ENCODE results near the gene GJB3.
"Not testable (repeated sequence)": the region's sequence is repeated elsewhere in the genome, so short reads cannot be mapped to it uniquely, and the experiment has no call there.

Gene GJB3

GRCh38 chr1:34808051-34808810, 27.2 kb downstream of the GJB3 start:
- no peak for DNase-seq
- peaks cover 4% of the 10 kb centered on the region for H3K9me3 Mint-ChIP-seq
- H3K4me1 Mint-ChIP-seq = peaks cover 5% of the 10 kb centered on the region
- no peak overlapping the region for H3K27ac Mint-ChIP-seq
- no peaks in the 10 kb centered on the region for H3K27me3 Mint-ChIP-seq
- CTCF ChIA-PET = no interaction called here
- H3K36me3 Mint-ChIP-seq = no peaks in the 10 kb centered on the region
- no peak overlapping the region for H3K4me3 Mint-ChIP-seq

- H3K27me3 Mint-ChIP-seq, H3K9me3 Mint-ChIP-seq, DNase-seq, H3K4me3 Mint-ChIP-seq, CTCF ChIA-PET, H3K27ac Mint-ChIP-seq, H3K36me3 Mint-ChIP-seq, H3K4me1 Mint-ChIP-seq: not testable (repeated sequence)
These were observed 29.8 kb downstream of the GJB3 start for GRCh38 chr1:34810781-34811180.

DNA sequence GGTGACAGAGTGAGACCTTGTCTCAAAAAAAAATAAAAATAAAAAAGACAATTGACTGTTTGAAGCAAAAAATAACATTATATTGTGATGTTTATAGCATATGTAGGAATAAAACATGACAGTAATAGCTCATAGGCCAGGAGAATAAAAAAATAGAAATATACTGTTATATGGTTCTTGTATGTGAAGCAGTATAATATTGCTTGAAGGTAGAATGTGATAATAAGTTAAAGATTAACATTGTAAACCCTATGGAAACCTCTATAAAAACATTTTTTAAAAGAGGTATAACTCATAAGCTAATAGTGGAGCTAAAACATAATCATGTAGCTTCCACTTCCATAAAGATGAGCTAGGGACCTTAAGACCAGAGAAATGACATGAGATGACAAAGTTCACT, 35.3 kb downstream of the GJB3 start:
- DNase-seq = no peak
- Mint-ChIP-seq H3K36me3 (no peaks in the 10 kb centered on the region), H3K27me3 (no peaks in the 10 kb centered on the region), H3K4me1 (no peaks in the 10 kb centered on the region), H3K27ac (no peak overlapping the region), H3K9me3 (no peaks in the 10 kb centered on the region), H3K4me3 (no peak overlapping the region)
- CTCF ChIA-PET = no interaction called here

DNA sequence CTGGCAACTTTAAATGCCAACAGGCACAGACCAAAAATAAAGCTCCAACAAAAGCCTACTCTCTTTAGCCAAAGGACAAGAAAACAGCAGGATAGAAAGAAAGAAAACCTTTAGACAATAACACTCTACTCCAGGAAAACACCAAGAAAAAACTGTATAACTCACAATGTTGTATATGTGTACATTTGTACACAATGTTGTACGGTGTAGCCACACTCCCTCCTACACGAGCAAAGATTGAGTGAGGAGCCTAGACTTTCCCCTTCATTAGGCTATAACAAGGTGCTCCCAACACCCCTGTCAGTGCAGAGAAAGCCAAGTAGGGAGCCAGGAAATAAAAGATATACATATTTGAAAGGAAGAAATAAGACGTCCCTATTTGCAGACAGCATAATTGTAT, 35.8 kb downstream of the GJB3 start:
- CTCF ChIA-PET = no interaction called here

GRCh38 chr1:34818862-34819261, 37.8 kb downstream of the GJB3 start:
- DNase-seq, H3K4me3 Mint-ChIP-seq, H3K36me3 Mint-ChIP-seq, H3K27ac Mint-ChIP-seq, H3K27me3 Mint-ChIP-seq, H3K4me1 Mint-ChIP-seq, CTCF ChIA-PET, H3K9me3 Mint-ChIP-seq: not testable (repeated sequence)

More for the DNA sequence above, 35.8 kb downstream of the GJB3 start:
- Mint-ChIP-seq H3K9me3 (no peaks in the 10 kb centered on the region), H3K4me1 (no peaks in the 10 kb centered on the region), H3K27ac (no peak overlapping the region), H3K27me3 (no peaks in the 10 kb centered on the region), H3K36me3 (no peaks in the 10 kb centered on the region), H3K4me3 (no peak overlapping the region)
- no peak for DNase-seq

- Mint-ChIP-seq H3K27ac (no peak overlapping the region), H3K4me1 (no peaks in the 10 kb centered on the region), H3K9me3 (no peaks in the 10 kb centered on the region), H3K36me3 (no peaks in the 10 kb centered on the region), H3K4me3 (no peak overlapping the region), H3K27me3 (no peaks in the 10 kb centered on the region)
- no peak for DNase-seq
- CTCF ChIA-PET = no interaction called here
These were observed 41.2 kb downstream of the GJB3 start for GRCh38 chr1:34822202-34822601.

GRCh38 chr1:34824817-34825454, 43.9 kb downstream of the GJB3 start:
- H3K4me1 Mint-ChIP-seq = no peaks in the 10 kb centered on the region
- no peak for DNase-seq
- H3K27ac Mint-ChIP-seq = no peak overlapping the region
- no peaks in the 10 kb centered on the region for H3K36me3 Mint-ChIP-seq
- no peaks in the 10 kb centered on the region for H3K9me3 Mint-ChIP-seq
- CTCF ChIA-PET = no interaction called here
- no peaks in the 10 kb centered on the region for H3K27me3 Mint-ChIP-seq
- H3K4me3 Mint-ChIP-seq = no peak overlapping the region

DNA sequence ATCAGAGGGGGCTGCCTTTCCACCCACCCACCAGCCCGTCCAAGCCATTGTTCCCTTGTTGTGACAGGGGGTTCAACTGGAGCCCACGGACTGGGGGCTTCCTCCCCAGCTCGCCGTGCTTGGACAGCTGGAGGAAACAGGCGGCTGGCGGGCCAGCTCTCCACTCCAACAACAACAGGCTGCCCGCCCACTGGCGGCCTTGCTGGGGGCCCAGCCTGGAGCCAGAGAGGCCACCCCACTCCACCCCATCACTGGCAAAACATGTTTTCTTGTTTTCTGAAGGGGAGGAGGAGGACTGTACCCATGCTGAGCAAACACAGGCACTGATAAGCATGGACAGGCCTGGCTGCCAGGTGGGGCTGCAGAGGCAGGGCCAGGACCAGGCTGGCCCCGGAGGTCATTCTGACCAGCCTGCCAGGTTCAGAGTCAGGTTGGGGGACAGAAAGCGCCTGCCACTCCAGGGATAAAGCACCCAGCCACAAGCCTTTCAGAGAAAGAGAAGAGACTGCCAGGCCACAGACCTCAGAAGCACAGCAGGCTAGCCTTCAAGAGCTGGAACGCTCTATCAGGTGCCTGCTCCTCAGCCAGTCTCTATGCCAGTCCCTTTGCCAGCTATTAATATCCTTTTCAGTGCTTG, 44.6 kb downstream of the GJB3 start:
- DNase-seq = no peak

DNA sequence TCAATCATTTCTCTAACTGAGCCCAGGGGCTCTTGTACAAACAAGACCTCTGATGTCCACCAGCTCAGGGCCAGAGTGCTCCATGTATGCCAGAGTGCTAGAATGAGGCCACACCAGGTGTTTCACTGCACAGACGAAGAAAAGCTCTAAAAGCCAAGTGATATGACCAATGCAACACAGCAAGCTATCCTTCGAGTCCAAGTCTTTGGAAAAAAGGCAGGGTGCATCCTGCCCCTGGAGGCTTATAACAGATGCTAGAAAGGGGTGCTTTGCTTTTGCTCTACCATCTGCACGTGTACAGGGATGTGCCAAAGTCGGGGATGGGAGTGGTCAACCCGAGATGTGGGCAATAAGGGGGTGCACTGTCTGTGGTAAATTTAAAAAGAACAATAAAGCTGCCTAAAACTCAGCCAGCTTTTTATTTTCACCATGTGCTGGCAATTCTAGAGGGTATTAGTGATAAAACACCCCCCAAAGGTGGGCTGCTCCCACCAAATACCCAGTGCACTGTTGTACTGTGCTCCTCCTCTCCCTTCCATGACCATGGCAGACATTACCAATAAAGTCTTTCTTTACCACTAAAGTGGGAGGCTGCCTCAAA, 46.4 kb downstream of the GJB3 start:
- H3K4me3 Mint-ChIP-seq = no peak overlapping the region
- no peak for DNase-seq
- H3K36me3 Mint-ChIP-seq = no peaks in the 10 kb centered on the region
- H3K27ac Mint-ChIP-seq = no peak overlapping the region
- H3K9me3 Mint-ChIP-seq = no peaks in the 10 kb centered on the region
- CTCF ChIA-PET = no interaction called here
- H3K27me3 Mint-ChIP-seq = no peaks in the 10 kb centered on the region
- no peaks in the 10 kb centered on the region for H3K4me1 Mint-ChIP-seq

More for the DNA sequence above, 44.6 kb downstream of the GJB3 start:
- H3K4me1 Mint-ChIP-seq = no peaks in the 10 kb centered on the region
- CTCF ChIA-PET = no interaction called here
- no peak overlapping the region for H3K4me3 Mint-ChIP-seq
- no peaks in the 10 kb centered on the region for H3K9me3 Mint-ChIP-seq
- H3K27ac Mint-ChIP-seq = no peak overlapping the region
- no peaks in the 10 kb centered on the region for H3K36me3 Mint-ChIP-seq
- H3K27me3 Mint-ChIP-seq = no peaks in the 10 kb centered on the region

DNA sequence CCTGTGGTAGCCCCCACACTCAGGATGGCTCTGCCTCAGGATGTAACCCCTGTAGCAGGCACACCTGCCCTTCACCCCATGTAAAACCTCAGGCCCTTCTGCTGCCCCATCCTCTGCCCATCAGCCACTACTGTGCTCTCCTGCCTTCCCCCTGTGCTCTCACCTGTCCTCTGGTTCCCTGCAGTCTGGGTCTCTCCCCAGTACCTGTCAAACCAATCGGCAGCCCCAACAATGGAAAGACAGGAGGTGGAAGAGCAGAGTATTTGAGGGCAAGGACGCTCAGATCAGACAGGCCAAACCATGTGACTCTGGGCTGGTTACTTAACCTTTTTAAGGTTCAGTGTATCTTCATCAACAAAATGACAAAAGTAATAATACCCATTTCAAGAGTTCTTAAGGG, 47.6 kb downstream of the GJB3 start:
- Mint-ChIP-seq H3K9me3 (no peaks in the 10 kb centered on the region), H3K36me3 (no peaks in the 10 kb centered on the region), H3K4me3 (no peak overlapping the region), H3K4me1 (no peaks in the 10 kb centered on the region), H3K27me3 (no peaks in the 10 kb centered on the region), H3K27ac (no peak overlapping the region)
- CTCF ChIA-PET = no interaction called here
- DNase-seq = no peak

DNA sequence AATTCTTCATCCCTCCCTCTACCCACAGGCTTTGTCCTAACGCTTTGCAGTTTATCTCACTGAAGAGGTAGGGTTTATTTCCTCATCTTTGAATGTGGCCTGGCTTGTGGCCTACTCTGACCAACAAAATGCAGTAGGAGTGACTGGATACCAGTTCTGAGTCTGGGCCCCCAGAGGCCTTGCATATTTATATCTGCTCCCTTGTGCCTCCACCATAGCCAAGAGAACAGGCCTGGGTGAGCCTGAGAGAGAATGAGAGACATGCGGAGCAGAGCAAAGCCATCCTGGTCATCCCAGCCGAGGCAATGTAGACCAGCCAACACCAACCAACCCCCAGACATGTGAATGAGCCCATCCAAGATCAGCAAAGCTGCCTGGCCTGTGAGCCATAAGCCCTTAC, 48.2 kb downstream of the GJB3 start:
- Mint-ChIP-seq H3K4me1 (no peaks in the 10 kb centered on the region), H3K9me3 (no peaks in the 10 kb centered on the region), H3K27me3 (no peaks in the 10 kb centered on the region), H3K36me3 (no peaks in the 10 kb centered on the region), H3K4me3 (no peak overlapping the region), H3K27ac (no peak overlapping the region)
- DNase-seq = no peak
- CTCF ChIA-PET = no interaction called here

DNA sequence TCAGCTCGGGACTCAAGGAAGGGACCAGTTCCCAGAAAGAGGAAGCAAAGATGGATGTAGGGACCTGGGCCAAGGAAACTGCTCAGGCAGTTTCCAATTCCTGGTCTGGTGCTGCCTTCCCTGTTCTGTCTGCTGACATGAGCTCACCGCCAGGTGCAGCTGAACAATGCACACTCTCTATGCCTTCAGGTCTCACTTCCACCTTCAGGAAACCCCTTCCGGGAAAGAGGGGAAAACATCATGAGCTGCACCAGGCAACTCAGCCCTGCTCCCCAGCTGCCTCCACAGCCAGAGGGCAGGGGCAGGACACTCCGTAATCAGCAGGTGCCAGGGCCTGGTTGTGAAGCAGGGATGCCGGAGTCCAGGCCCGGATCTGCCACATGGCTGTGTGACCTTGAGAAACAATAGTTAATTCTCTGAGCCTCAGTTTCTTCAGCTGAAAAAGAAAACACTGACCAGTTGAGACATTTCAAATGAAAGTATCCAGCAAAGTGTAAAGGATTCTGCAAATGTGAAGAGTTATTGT, 50.8 kb downstream of the GJB3 start:
- CTCF ChIA-PET = no interaction called here
- Mint-ChIP-seq H3K36me3 (no peaks in the 10 kb centered on the region), H3K27me3 (no peaks in the 10 kb centered on the region), H3K9me3 (no peaks in the 10 kb centered on the region), H3K4me1 (no peaks in the 10 kb centered on the region), H3K4me3 (no peak overlapping the region), H3K27ac (no peak overlapping the region)
- no peak for DNase-seq

DNA sequence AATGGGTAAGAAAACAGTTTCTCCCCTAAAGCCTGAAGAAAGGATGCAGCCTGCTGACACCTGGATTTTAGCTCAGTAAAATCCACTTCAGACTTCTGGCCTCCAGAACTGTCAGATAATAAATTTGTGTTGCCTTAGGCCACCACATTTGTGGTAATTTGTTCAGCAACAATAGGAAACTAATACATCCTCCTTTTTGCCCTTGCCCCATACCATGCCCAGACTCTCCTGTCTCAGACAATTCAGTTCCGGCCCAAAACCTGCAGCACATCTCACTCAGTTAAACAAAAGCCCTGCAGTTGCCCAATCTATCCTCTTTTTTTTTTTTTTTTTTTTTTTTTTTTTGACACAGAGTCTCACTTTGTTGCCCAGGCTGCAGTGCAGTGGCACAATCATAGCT, 52.7 kb downstream of the GJB3 start:
- H3K36me3 Mint-ChIP-seq = no peaks in the 10 kb centered on the region
- H3K4me1 Mint-ChIP-seq = no peaks in the 10 kb centered on the region
- no peaks in the 10 kb centered on the region for H3K27me3 Mint-ChIP-seq
- DNase-seq = no peak
- no peak overlapping the region for H3K27ac Mint-ChIP-seq
- H3K9me3 Mint-ChIP-seq = no peaks in the 10 kb centered on the region
- no peak overlapping the region for H3K4me3 Mint-ChIP-seq
- CTCF ChIA-PET = no interaction called here

All from activated naive CD4-positive, alpha-beta T cell treated with anti-CD3 and anti-CD28 coated beads, Interleukin-2, amount 10 ng/mL, durations not matched to agents 7 days and 5 days (primary cell).